ENCODE data around the gene HOXC11. TPM values are rescaled to one million over a fixed set of nuclear protein-coding genes. Genes with fewer than 3 reads are reported as not detected.

The HOXC11 gene
- total RNA-seq, 1 experiment from 2014 or later = 4.3 TPM

GRCh38 chr12:53994264-53995001 is 21.5 kb downstream of the HOXC11 start:
- no peaks in the 10 kb centered on the region for H3K9me3 ChIP-seq (replicated peaks)
- H3K4me1 ChIP-seq (replicated peaks) = peaks cover 83% of the 10 kb centered on the region
- no peaks in the 10 kb centered on the region for H3K27me3 ChIP-seq (replicated peaks)
- peak overlapping the region; percentile 49 for H3K4me3 ChIP-seq
- DNase-seq (ENCODE audit: low read depth in 1 of 2, low spot score in 2 of 2) = peak in 1 of 2 experiments; percentile 73
- no peaks in the 10 kb centered on the region for H3K36me3 ChIP-seq
- H3K27ac ChIP-seq = peak overlapping the region; percentile 93

GRCh38 chr12:53995002-53995377 is 22.1 kb downstream of the HOXC11 start:
- Histone ChIP-seq H3K9me3 (replicated peaks) (no peaks in the 10 kb centered on the region), H3K27ac (peak overlapping the region; percentile 93), H3K27me3 (replicated peaks) (no peaks in the 10 kb centered on the region), H3K4me3 (peak overlapping the region; percentile 49), H3K36me3 (no peaks in the 10 kb centered on the region), H3K4me1 (replicated peaks) (peaks cover 77% of the 10 kb centered on the region)
- peak in 1 of 2 experiments; percentile 78 for DNase-seq (ENCODE audit: low read depth in 1 of 2, low spot score in 2 of 2)

- peak; percentile 80 to 89 for DNase-seq (ENCODE audit: low read depth in 1 of 2, low spot score in 2 of 2)
- Histone ChIP-seq H3K27ac (peak overlapping the region; percentile 93), H3K4me3 (peak overlapping the region; percentile 49), H3K27me3 (replicated peaks) (no peaks in the 10 kb centered on the region), H3K4me1 (replicated peaks) (peaks cover 72% of the 10 kb centered on the region), H3K9me3 (replicated peaks) (no peaks in the 10 kb centered on the region), H3K36me3 (no peaks in the 10 kb centered on the region)
These were observed 22.7 kb downstream of the HOXC11 start for GRCh38 chr12:53995378-53996239.

- H3K27me3 ChIP-seq (replicated peaks) = no peaks in the 10 kb centered on the region
These were observed 23.6 kb downstream of the HOXC11 start for GRCh38 chr12:53996240-53997203.

GRCh38 chr12:53997204-53998109 is 24.5 kb downstream of the HOXC11 start:
- Histone ChIP-seq H3K27me3 (replicated peaks) (no peaks in the 10 kb centered on the region), H3K27ac (peak overlapping the region; percentile 93), H3K4me1 (replicated peaks) (peaks cover 64% of the 10 kb centered on the region), H3K4me3 (peak overlapping the region; percentile 49), H3K36me3 (0 out of 2 replicates have a peak, but pooled peaks cover 2% of the 10 kb centered on the region), H3K9me3 (replicated peaks) (no peaks in the 10 kb centered on the region)
- DNase-seq (ENCODE audit: low read depth in 1 of 2, low spot score in 2 of 2) = peak in 1 of 2 experiments; percentile 77

More at GRCh38 chr12:53996240-53997203, 23.6 kb downstream of the HOXC11 start:
- H3K9me3 ChIP-seq (replicated peaks) = no peaks in the 10 kb centered on the region
- no peaks in the 10 kb centered on the region for H3K36me3 ChIP-seq
- peak in 1 of 2 experiments; percentile 80 for DNase-seq (ENCODE audit: low read depth in 1 of 2, low spot score in 2 of 2)
- peak overlapping the region; percentile 49 for H3K4me3 ChIP-seq
- H3K27ac ChIP-seq = peak overlapping the region; percentile 93
- H3K4me1 ChIP-seq (replicated peaks) = peaks cover 72% of the 10 kb centered on the region

DNA sequence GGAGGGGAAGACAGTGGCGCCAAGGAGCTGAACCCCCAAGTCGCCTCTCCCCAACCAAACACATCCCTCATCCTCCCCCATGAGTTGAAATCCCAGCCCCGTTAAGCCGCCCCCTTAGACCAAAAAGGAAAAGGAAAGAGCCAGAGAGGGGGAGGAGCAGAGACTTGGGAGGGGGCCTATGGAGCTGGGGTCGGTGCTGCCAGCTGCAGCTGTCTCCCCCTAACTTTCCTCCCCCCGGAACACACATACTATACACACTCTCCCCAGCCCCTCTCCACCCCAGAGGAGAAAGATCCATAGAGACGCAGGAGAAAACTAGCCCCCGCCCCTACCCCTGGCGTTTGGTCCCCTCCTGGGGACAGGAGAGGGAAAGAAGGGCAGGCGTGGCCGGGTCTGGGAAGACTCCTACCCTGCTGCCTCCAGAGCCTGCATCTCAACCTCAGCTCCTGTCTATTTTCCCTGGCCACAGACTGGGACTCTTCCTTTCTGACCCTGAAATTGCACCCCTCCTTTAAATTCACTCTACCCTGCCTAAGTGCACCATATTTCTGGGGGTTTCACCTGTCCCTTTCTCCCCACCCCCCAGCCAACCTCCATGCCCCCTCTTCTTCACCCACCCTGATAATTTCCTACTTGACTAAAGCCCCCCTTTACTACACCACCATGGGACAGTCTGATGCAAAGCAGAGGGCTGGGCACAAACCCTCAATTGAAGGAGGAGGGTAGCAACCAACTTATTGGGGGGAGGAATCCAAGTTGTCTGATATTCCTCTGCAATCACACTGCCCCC is 25.4 kb downstream of the HOXC11 start:
- Histone ChIP-seq H3K4me1 (replicated peaks) (peaks cover 58% of the 10 kb centered on the region), H3K27ac (peak overlapping the region; percentile 93), H3K9me3 (replicated peaks) (no peaks in the 10 kb centered on the region), H3K27me3 (replicated peaks) (no peaks in the 10 kb centered on the region), H3K4me3 (peak overlapping the region; percentile 49), H3K36me3 (0 out of 2 replicates have a peak, but pooled peaks cover 5% of the 10 kb centered on the region)
- no peak for DNase-seq (ENCODE audit: low read depth in 1 of 2, low spot score in 2 of 2)

DNA sequence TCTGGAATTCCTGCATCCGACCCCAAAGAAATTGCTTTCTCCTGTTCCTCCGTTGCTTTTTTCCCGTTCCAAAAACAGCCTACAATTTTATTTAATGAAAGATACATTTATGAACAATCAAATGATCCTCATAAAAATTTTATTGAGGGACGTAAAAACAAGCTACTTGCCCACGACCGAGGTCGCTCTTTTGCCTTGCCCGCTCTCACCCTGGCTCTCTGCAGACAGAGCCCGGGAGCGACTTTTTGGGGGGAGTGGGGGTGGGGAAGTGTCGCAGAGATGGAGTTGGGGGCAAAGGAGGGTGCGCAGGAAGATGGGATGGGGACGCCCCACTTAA is 25.9 kb downstream of the HOXC11 start:
- peak overlapping the region; percentile 18 for H3K27ac ChIP-seq

GRCh38 chr12:53999559-54000115 is 26.7 kb downstream of the HOXC11 start:
- Histone ChIP-seq H3K36me3 (0 out of 2 replicates have a peak, but pooled peaks cover 5% of the 10 kb centered on the region), H3K9me3 (replicated peaks) (no peaks in the 10 kb centered on the region), H3K27me3 (replicated peaks) (no peaks in the 10 kb centered on the region), H3K4me3 (peak overlapping the region; percentile 71), H3K4me1 (replicated peaks) (peaks cover 58% of the 10 kb centered on the region), H3K27ac (peak overlapping the region; percentile 89)
- peak; percentile 77 to 83 for DNase-seq (ENCODE audit: low read depth in 1 of 2, low spot score in 2 of 2)

More for the DNA sequence above, 25.9 kb downstream of the HOXC11 start:
- Histone ChIP-seq H3K4me3 (no peak overlapping the region), H3K4me1 (replicated peaks) (peaks cover 58% of the 10 kb centered on the region), H3K9me3 (replicated peaks) (no peaks in the 10 kb centered on the region), H3K36me3 (0 out of 2 replicates have a peak, but pooled peaks cover 5% of the 10 kb centered on the region), H3K27me3 (replicated peaks) (no peaks in the 10 kb centered on the region)
- DNase-seq (ENCODE audit: low read depth in 1 of 2, low spot score in 2 of 2) = no peak

GRCh38 chr12:54000116-54001114 is 27.5 kb downstream of the HOXC11 start, which contains the start of gene HOXC9:
TSS of gene HOXC9 (plus strand) at chr12:54000161. CDS start at chr12:54000189, 28 bp downstream.
- Histone ChIP-seq H3K4me1 (replicated peaks) (peaks cover 55% of the 10 kb centered on the region), H3K4me3 (peak within 1 kb of the TSS; percentile 71), H3K9me3 (replicated peaks) (no peaks in the 10 kb centered on the region), H3K36me3 (0 out of 2 replicates have a peak, but pooled peaks cover 5% of the 10 kb centered on the region), H3K27ac (peak within 1 kb of the TSS; percentile 89), H3K27me3 (replicated peaks) (no peaks in the 10 kb centered on the region)
- peak in 1 of 2 experiments; percentile 83 for DNase-seq (ENCODE audit: low read depth in 1 of 2, low spot score in 2 of 2)

DNA sequence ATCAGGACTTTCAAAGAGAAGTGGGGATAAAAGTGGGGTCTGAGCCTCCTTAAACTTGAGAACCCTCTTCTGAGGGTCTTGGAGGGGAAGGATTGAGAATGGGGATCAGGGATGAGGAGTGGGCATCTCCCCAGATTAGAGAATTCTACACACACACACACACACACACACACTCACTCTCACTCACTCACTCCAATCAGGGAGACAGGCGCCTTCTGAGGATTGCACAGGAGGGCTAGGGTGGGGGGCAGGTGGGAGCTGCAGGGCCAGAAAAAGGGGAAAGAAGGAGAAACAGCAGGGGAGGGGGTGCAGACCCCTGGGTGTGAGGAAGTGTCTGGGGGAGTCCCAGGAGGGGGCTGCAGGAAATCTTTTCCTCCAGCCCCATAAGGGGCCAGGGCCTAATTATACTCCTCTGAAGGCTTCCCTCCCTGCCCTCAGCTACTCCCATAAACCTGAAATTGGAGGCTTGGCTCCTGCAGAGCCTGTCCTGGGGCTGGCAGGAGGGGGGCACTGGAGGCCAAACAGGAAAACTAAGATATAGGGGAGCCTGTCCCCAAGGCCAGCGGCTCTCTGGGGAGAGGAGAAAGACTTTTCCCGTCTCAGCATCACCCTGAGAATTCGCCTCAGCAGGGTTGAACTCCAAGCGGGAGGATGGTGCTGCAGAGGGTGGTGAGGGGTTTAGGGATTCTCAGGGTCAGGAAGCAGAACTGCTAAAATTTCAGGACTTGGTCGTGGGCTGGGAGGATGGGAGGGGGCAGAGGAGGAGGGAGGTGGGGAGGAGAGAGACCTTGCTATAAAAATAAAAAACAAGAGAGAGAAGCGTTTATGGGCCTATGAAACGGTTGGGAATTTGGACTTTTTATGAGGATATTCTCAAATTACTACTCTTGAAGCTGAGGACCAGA is 28.6 kb downstream of the HOXC11 start:
- Histone ChIP-seq H3K4me3 (peak overlapping the region; percentile 71), H3K27me3 (replicated peaks) (no peaks in the 10 kb centered on the region), H3K4me1 (replicated peaks) (peaks cover 50% of the 10 kb centered on the region), H3K9me3 (replicated peaks) (no peaks in the 10 kb centered on the region), H3K27ac (peak overlapping the region; percentile 89), H3K36me3 (0 out of 2 replicates have a peak, but pooled peaks cover 5% of the 10 kb centered on the region)
- DNase-seq (ENCODE audit: low read depth in 1 of 2, low spot score in 2 of 2) = peak in 1 of 2 experiments; percentile 43

All from SJSA1 (cell line).